Prostate gland (tissue), 2 donors: ENCODE results near the gene OPN1MW2. TPM values are rescaled to one million over a fixed set of nuclear protein-coding genes. Genes with fewer than 3 reads are reported as not detected.
"Not testable (repeated sequence)": the region's sequence is repeated elsewhere in the genome, so short reads cannot be mapped to it uniquely, and the experiment has no call there.

Experiments used
- DNase-seq: peaks from one replicate; pipeline ENCODE4 v3.0.0-alpha.2; 2019; ENCODE audit warnings: low spot score
- H3K27ac ChIP-seq, 2 donors: fragments of 200-600 bp; sonication (generic); 2 replicates each; pipeline ENCODE4 v1.5.1; 2017 to 2019
- H3K27me3 ChIP-seq: fragments of 200-600 bp; sonication (generic); replicated peaks from 2 replicates; pipeline ENCODE4 v1.5.1; 2019; ENCODE audit not compliant: insufficient read depth
- H3K36me3 ChIP-seq, 2 donors: fragments of 200-600 bp; sonication (generic); 1 replicate in 1 of 2; 2 replicates in 1 of 2; pipeline versions ENCODE4 v1.5.1 to v1.8.1; 2017 to 2019
- H3K4me1 ChIP-seq: fragments of 200-600 bp; sonication (generic); replicated peaks from 2 replicates; pipeline ENCODE4 v1.5.1; 2019
- H3K4me3 ChIP-seq, 2 donors: fragments of 200-600 bp; sonication (generic); 2 replicates each; pipeline ENCODE4 v1.5.1; 2017 to 2019
- H3K9me3 ChIP-seq: fragments of 200-600 bp; sonication (generic); 2 replicates; pipeline ENCODE4 v1.5.1; 2017
- WGBS: methylation state at CpG from one replicate; pipeline ENCODE4 v1.1.5; 2018; 5-methylcytosine and 5-hydroxymethylcytosine counted together
- intact Hi-C: fragments of 100-400 bp; cut with DNase I; formaldehyde crosslinking; loops from one replicate; pipeline ENCODE4 v1.14.2; 2022
- total RNA-seq, 2 donors: library from RNA; depleted of rRNA; stranded (reverse); fragments of >200 nt; gene quantifications; one replicate each; pipeline ENCODE4 v1.1.0, GENCODE V29; 2016

The OPN1MW2 gene
- not detected for total RNA-seq

DNA sequence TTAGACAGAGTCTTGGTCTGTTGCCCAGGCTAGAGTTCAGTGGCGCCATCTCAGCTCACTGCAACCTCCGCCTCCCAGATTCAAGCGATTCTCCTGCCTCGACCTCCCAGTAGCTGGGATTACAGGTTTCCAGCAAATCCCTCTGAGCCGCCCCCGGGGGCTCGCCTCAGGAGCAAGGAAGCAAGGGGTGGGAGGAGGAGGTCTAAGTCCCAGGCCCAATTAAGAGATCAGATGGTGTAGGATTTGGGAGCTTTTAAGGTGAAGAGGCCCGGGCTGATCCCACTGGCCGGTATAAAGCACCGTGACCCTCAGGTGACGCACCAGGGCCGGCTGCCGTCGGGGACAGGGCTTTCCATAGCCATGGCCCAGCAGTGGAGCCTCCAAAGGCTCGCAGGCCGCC, at the start of gene OPN1MW2:
Gene OPN1MW2 (plus strand): TSS at position 301 of the 400 bp plus-strand sequence. CDS start 60 bp downstream, at position 361.
- DNase-seq, H3K4me1 ChIP-seq, intact Hi-C loops, H3K27me3 ChIP-seq, H3K4me3 ChIP-seq, H3K36me3 ChIP-seq, H3K9me3 ChIP-seq, H3K27ac ChIP-seq: not testable (repeated sequence)
- no CpG with 5 or more reads among the region's 16 CpGs for WGBS

- H3K9me3 ChIP-seq, intact Hi-C loops, H3K4me1 ChIP-seq, DNase-seq, H3K27ac ChIP-seq, H3K27me3 ChIP-seq, H3K4me3 ChIP-seq, H3K36me3 ChIP-seq: not testable (repeated sequence)
- no CpG with 5 or more reads among the region's 11 CpGs for WGBS
These were observed 47.0 kb upstream of the OPN1MW2 start for GRCh38 chrX:154172535-154172943.

DNA sequence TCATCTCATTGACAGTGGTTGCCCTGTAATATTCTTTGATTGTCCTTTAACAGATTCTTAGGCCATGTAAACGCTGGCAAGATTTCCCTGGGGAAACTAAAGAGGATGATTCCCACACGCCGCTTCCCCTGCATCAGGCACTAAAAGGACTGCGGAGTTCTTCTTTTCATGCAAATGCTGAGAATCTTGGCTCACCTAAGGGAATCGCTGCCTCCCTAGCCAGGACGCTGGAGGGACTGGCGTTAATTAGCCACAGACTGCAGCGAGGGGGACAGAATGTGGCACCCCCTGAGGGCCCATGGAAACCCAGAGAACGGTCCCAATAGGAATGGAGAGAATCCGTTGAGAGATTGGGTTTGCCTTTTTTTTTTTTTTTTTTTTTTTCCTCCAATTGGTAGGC, 45.2 kb upstream of the OPN1MW2 start:
- H3K27me3 ChIP-seq, DNase-seq, H3K27ac ChIP-seq, H3K4me1 ChIP-seq, intact Hi-C loops, H3K4me3 ChIP-seq, H3K9me3 ChIP-seq, H3K36me3 ChIP-seq: not testable (repeated sequence)
- WGBS: no CpG with 5 or more reads among the region's 10 CpGs

DNA sequence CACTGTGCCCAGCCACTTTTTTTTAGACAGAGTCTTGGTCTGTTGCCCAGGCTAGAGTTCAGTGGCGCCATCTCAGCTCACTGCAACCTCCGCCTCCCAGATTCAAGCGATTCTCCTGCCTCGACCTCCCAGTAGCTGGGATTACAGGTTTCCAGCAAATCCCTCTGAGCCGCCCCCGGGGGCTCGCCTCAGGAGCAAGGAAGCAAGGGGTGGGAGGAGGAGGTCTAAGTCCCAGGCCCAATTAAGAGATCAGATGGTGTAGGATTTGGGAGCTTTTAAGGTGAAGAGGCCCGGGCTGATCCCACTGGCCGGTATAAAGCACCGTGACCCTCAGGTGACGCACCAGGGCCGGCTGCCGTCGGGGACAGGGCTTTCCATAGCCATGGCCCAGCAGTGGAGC, 37.3 kb upstream of the OPN1MW2 start, which contains the start of gene OPN1MW:
Gene OPN1MW (plus strand): TSS at position 301 of the 400 bp plus-strand sequence. CDS start 82 bp downstream, at position 383.
- H3K4me1 ChIP-seq, H3K27ac ChIP-seq, H3K4me3 ChIP-seq, H3K36me3 ChIP-seq, DNase-seq, H3K27me3 ChIP-seq, intact Hi-C loops, H3K9me3 ChIP-seq: not testable (repeated sequence)
- no CpG with 5 or more reads among the region's 14 CpGs for WGBS

GRCh38 chrX:154183794-154184193, 35.8 kb upstream of the OPN1MW2 start:
- DNase-seq, H3K27ac ChIP-seq, H3K4me3 ChIP-seq, intact Hi-C loops, H3K27me3 ChIP-seq, H3K9me3 ChIP-seq, H3K4me1 ChIP-seq, H3K36me3 ChIP-seq: not testable (repeated sequence)
- no CpG with 5 or more reads among the region's 8 CpGs for WGBS

DNA sequence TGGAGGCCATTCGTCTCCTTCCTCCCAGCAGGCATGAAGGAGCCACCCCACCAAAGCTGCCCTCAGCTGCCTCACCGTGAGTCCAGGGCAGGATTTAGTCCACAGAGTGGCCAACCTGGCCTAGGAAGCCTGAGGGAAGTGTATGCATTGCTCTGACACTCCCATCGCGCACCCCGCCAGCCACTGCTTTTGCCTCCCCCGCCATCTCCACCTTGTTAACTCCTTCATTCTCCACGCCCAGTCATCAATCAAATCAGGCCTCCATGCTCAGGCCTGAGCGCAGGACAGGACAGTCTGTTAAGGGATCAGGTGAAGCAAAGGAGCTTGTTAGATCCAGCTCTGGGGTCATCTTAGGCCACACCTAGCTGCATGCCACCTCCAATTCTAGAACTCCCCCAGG, 26.7 kb upstream of the OPN1MW2 start:
- H3K4me1 ChIP-seq, H3K27ac ChIP-seq, intact Hi-C loops, DNase-seq, H3K36me3 ChIP-seq, H3K9me3 ChIP-seq, H3K4me3 ChIP-seq, H3K27me3 ChIP-seq: not testable (repeated sequence)
- no CpG with 5 or more reads among the region's 8 CpGs for WGBS

DNA sequence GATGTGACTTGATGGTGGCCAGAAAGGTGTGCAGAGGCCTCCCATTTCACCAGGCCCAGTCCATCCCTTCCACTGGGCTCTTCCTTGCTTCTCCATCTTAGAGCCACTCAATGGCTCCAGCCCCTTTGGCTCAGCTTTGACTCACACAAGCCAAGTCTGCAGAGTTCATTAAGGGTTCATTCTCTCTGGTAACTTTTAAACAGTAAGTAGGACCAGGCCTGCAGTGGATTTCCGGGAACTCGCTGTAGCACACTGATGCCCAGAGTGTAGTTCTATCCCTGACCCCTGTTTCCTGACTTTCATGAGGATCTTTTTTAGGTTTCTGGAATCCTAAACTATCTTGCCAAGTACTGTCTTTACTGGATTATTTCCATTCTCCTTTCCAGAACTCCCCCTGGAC, 25.2 kb upstream of the OPN1MW2 start:
- WGBS: no CpG with 5 or more reads among the region's 2 CpGs
- H3K4me3 ChIP-seq, DNase-seq, H3K36me3 ChIP-seq, H3K27ac ChIP-seq, H3K9me3 ChIP-seq, H3K27me3 ChIP-seq, H3K4me1 ChIP-seq, intact Hi-C loops: not testable (repeated sequence)

- H3K27me3 ChIP-seq, intact Hi-C loops, H3K9me3 ChIP-seq, H3K36me3 ChIP-seq, H3K4me3 ChIP-seq, H3K4me1 ChIP-seq, H3K27ac ChIP-seq, DNase-seq: not testable (repeated sequence)
- WGBS: no CpG with 5 or more reads among the region's 15 CpGs
These were observed 23.1 kb upstream of the OPN1MW2 start for GRCh38 chrX:154196466-154196865.

DNA sequence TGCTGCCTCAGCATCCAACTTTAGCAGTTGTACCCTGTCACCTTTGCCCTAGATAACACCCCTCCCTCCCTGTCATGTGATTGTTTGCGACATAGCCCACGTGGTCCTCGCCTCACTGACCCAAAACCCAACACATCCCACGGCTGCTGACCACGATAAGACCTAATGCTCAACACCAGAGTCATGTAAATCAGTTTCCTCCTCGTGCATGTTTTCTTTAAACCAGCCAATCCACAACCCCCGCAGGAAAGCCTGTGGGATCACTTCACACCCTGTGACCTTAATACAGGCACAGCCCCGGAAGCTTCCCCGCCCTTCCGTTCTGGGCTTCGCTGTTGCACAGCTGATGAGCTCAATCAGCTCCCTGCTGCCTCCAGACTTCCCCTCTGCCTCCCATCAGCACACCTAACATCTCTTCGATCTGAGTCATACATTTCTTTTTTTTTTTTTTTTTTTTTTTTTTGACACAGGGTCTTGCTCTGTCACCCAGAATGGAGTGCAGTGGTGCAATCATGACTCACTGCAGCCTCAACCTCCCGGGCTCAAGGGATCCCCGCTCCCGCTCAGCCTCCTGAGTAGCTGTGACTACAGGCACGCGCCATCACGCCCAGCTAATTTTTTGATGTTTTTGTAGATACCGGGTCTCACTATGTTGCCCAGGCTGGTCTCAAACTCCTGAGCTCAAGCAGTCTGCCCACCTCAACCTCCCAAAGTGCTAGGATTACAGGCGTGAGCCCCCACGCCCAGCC, 9.7 kb upstream of the OPN1MW2 start:
- H3K27me3 ChIP-seq, H3K4me3 ChIP-seq, H3K36me3 ChIP-seq, H3K4me1 ChIP-seq, DNase-seq, intact Hi-C loops, H3K27ac ChIP-seq, H3K9me3 ChIP-seq: not testable (repeated sequence)
- WGBS: no CpG with 5 or more reads among the region's 21 CpGs

GRCh38 chrX:154211057-154211456, 8.5 kb upstream of the OPN1MW2 start:
- H3K4me3 ChIP-seq, H3K9me3 ChIP-seq, H3K27ac ChIP-seq, H3K27me3 ChIP-seq, H3K36me3 ChIP-seq, intact Hi-C loops, DNase-seq, H3K4me1 ChIP-seq: not testable (repeated sequence)
- WGBS: 82% methylated on average over 6 of the region's 9 CpGs

GRCh38 chrX:154211499-154211898, 8.1 kb upstream of the OPN1MW2 start:
- H3K4me3 ChIP-seq, H3K36me3 ChIP-seq, DNase-seq, H3K4me1 ChIP-seq, H3K27ac ChIP-seq, H3K9me3 ChIP-seq, intact Hi-C loops, H3K27me3 ChIP-seq: not testable (repeated sequence)
- WGBS: no CpG with 5 or more reads among the region's 10 CpGs

- H3K4me1 ChIP-seq, intact Hi-C loops, H3K36me3 ChIP-seq, H3K27ac ChIP-seq, H3K9me3 ChIP-seq, H3K27me3 ChIP-seq, DNase-seq, H3K4me3 ChIP-seq: not testable (repeated sequence)
- WGBS: no CpG with 5 or more reads among the region's 6 CpGs
These were observed 5.7 kb downstream of the OPN1MW2 start for GRCh38 chrX:154225292-154225691.

DNA sequence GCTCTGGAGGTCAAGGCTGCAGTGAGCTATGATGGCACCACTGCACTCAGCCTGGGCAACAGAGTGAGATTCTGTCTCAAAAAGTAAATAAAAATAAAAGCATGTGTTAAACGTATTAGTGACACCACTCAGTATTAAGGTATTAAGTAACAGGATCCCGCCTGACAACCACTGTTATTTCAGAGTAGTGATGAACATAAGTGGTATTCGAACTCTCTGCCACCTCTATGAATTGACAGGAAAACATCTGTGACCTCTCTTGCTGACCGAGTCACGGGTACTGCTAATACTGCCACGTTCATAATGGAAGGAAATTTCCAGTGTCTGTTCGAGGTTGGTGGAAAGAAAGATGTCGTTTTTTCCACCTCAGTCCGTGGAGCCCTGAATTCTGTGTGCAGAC, 7.2 kb downstream of the OPN1MW2 start:
- DNase-seq, H3K36me3 ChIP-seq, H3K4me3 ChIP-seq, H3K4me1 ChIP-seq, H3K27me3 ChIP-seq, intact Hi-C loops, H3K9me3 ChIP-seq, H3K27ac ChIP-seq: not testable (repeated sequence)
- no CpG with 5 or more reads among the region's 9 CpGs for WGBS
